Esophagus squamous epithelium (tissue), 5 donors: ENCODE results near the gene EPAS1. TPM values are rescaled to one million over a fixed set of nuclear protein-coding genes. Genes with fewer than 3 reads are reported as not detected.

ENCODE experiments used
- DNase-seq: peaks from one replicate; lab custom pipeline; 2025; lab: John Stamatoyannopoulos, UW
- H3K27ac ChIP-seq, 4 donors: fragments of 200-600 bp; sonication (generic); one replicate each; pipeline ENCODE4 v1.5.1; 2016 to 2019; ENCODE audit warnings: mild to moderate bottlenecking in 1 of 4
- H3K27me3 ChIP-seq, 4 donors: fragments of 200-600 bp; sonication (generic); 1 replicate in 3 of 4; 2 replicates in 1 of 4; pipeline versions ENCODE4 v1.5.1 to v1.6.0; 2017 to 2021; ENCODE audit warnings: antibody characterized with exemption in 1 of 4
- H3K36me3 ChIP-seq, 3 donors: fragments of 200-600 bp; sonication (generic); one replicate each; pipeline ENCODE4 v1.5.1; 2016 to 2019
- H3K4me1 ChIP-seq, 3 donors: fragments of 200-600 bp; sonication (generic); one replicate each; pipeline ENCODE4 v1.5.1; 2017 to 2019
- H3K4me3 ChIP-seq, 4 donors: fragments of 200-600 bp; sonication (generic); 1 replicate in 3 of 4; 2 replicates in 1 of 4; pipeline ENCODE4 v1.5.1; 2016 to 2019; ENCODE audit warnings: mild to moderate bottlenecking in 2 of 4, moderate library complexity in 1 of 4
- H3K9me3 ChIP-seq, 3 donors: fragments of 200-600 bp; sonication (generic); one replicate each; pipeline ENCODE4 v1.5.1; 2016 to 2019
- CTCF ChIP-seq, 6 experiments: fragments of 450-650 bp in 4 of 6; fragments of 200-600 bp in 2 of 6; sonication (generic) in 2 of 6; IDR thresholded peaks; one replicate each; pipeline ENCODE4 v1.5.1; 2016 to 2019; ENCODE audit warnings: antibody characterized with exemption in 6 of 6, mild to moderate bottlenecking in 4 of 6, moderate library complexity in 4 of 6
- POLR2A ChIP-seq, 4 donors: fragments of 450-650 bp; IDR thresholded peaks; one replicate each; pipeline ENCODE4 v1.6.1; 2017; ENCODE audit warnings: antibody characterized with exemption in 4 of 4, mild to moderate bottlenecking in 4 of 4, moderate library complexity in 3 of 4
- WGBS, 2 donors: methylation state at CpG; one replicate each; pipeline ENCODE4 v1.1.5; 2018; 5-methylcytosine and 5-hydroxymethylcytosine counted together
- intact Hi-C: fragments of 100-400 bp; cut with DNase I; formaldehyde crosslinking; loops from one replicate; pipeline ENCODE4 v1.15.0; 2022
- total RNA-seq, 4 donors: library from RNA; depleted of rRNA; stranded (reverse); fragments of >200 nt; gene quantifications; one replicate each; pipeline ENCODE4 v1.1.0, GENCODE V29; 2016
- donor health status: DM: yes; HTN: yes; CAD: no.

The EPAS1 gene
- total RNA-seq, 4 donors from 2014 or later: 86.7 to 151 (median 105) TPM

DNA sequence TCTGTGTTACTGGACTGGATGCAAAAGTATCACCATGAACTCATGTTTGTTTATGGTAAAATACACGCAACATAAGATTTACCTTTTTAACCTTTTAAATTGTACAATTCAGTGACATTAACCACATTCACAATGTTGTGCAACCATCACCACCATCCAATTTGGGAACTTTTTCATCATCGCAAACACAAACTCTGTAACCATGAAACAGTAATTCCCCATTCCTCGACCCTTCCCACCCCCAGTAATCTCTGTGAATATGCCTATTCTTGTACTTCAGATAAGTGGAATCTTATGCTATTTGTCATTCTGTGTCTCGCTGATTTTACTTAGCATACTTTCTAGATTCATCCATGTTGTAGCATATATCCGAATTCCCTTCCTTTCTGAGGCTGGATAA, 31.1 kb upstream of the EPAS1 start:
- Histone ChIP-seq H3K36me3 (no peaks in the 10 kb centered on the region), H3K4me1 (peaks cover 0 to 16% (median 0%) of the 10 kb centered on the region in 3 donors), H3K27ac (no peak overlapping the region), H3K27me3 (no peaks in the 10 kb centered on the region), H3K9me3 (no peaks in the 10 kb centered on the region), H3K4me3 (no peak overlapping the region)
- intact Hi-C loops: no loop called here
- no peak for DNase-seq
- no peak for TF ChIP-seq POLR2A (IDR thresholded peaks at IDR 0.05)
- no peak for TF ChIP-seq CTCF (IDR thresholded peaks at IDR 0.05)
- 71 to 83% methylated on average over 5 of the region's 5 CpGs for WGBS, 2 donors

DNA sequence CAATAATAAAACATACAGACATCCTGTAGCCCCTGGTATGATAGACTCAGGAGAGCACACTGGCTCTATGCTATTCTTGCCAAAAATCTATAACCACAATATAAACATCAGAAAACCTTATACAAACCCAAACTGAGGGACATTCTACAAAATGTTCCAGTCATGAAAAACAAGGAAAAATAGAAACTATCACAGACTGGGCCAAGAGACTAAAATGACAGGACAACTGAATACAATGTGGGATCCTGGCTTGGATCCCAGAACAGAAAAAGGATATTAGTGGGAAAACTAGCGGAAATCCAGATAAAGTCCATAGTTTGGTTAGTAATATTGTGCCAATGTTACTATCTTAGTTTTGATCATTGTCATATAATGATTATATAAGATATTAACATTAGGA, 29.6 kb upstream of the EPAS1 start:
- H3K9me3 ChIP-seq: no peaks in the 10 kb centered on the region
- peak overlapping the region in 1 of 4 donors; percentile 10 for H3K27ac ChIP-seq
- no peak for DNase-seq
- no peaks in the 10 kb centered on the region for H3K36me3 ChIP-seq
- TF ChIP-seq POLR2A (IDR thresholded peaks at IDR 0.05) (no peak), CTCF (IDR thresholded peaks at IDR 0.05) (no peak)
- no peaks in the 10 kb centered on the region for H3K27me3 ChIP-seq
- H3K4me3 ChIP-seq: no peak overlapping the region
- H3K4me1 ChIP-seq: peaks cover 0 to 16% (median 0%) of the 10 kb centered on the region in 3 donors
- WGBS, 2 donors: 58 to 60% methylated on average over 1 of the region's 1 CpG
- intact Hi-C loops: no loop called here

- Histone ChIP-seq H3K9me3 (no peaks in the 10 kb centered on the region), H3K27ac (no peak overlapping the region), H3K4me1 (peaks cover 0 to 22% (median 0%) of the 10 kb centered on the region in 3 donors), H3K36me3 (no peaks in the 10 kb centered on the region), H3K4me3 (no peak overlapping the region), H3K27me3 (no peaks in the 10 kb centered on the region)
- TF ChIP-seq POLR2A (IDR thresholded peaks at IDR 0.05): no peak
- TF ChIP-seq CTCF (IDR thresholded peaks at IDR 0.05): no peak
- WGBS, 2 donors: 22 to 29% methylated on average over 2 of the region's 2 CpGs
- intact Hi-C loops: no loop called here
- DNase-seq: no peak
Measured at GRCh38 chr2:46268196-46268595, 29.0 kb upstream of the EPAS1 start.

GRCh38 chr2:46269001-46269400, 28.2 kb upstream of the EPAS1 start:
- 70 to 86% methylated on average over 4 of the region's 4 CpGs for WGBS, 2 donors
- peak overlapping the region in 2 of 4 donors; percentile 29 to 47 for H3K27ac ChIP-seq
- intact Hi-C loops: no loop called here

More at GRCh38 chr2:46269001-46269400, 28.2 kb upstream of the EPAS1 start:
- H3K4me1 ChIP-seq: peaks cover 0 to 24% (median 0%) of the 10 kb centered on the region in 3 donors
- H3K9me3 ChIP-seq: no peaks in the 10 kb centered on the region
- TF ChIP-seq CTCF (IDR thresholded peaks at IDR 0.05) (no peak), POLR2A (IDR thresholded peaks at IDR 0.05) (no peak)
- DNase-seq: no peak
- H3K27me3 ChIP-seq: no peaks in the 10 kb centered on the region
- no peaks in the 10 kb centered on the region for H3K36me3 ChIP-seq
- H3K4me3 ChIP-seq: no peak overlapping the region
